PC-3 (cell line): ENCODE results near the gene RAD51. TPM values are rescaled to one million over a fixed set of nuclear protein-coding genes. Genes with fewer than 3 reads are reported as not detected.

Experiments
- ATAC-seq: fragments of 200-7000 bp; cut with Tn5 transposase; 2 replicates; pipeline ENCODE4 v1.9.1; 2020; ENCODE audit warnings: mild to moderate bottlenecking, moderate library complexity
- BruUV-seq: library from RNA; stranded (reverse); fragments of 400-500 nt; replicated peaks from 2 replicates; lab custom pipeline; 2021; lab: Mats Ljungman, UMichigan
- CTCF ChIA-PET: fragments of 300-600 bp; sonication (Branson Sonifier 250); formaldehyde crosslinking; loops from one replicate; lab custom pipeline; 2022; ENCODE audit warnings: antibody characterized with exemption; lab: Charles Lee
- POLR2A ChIA-PET: fragments of 300-600 bp; sonication (Branson Sonifier 250); formaldehyde crosslinking; loops from one replicate; lab custom pipeline; 2022; ENCODE audit warnings: antibody characterized with exemption; ENCODE audit not compliant: unreplicated experiment; lab: Charles Lee
- DNase-seq: peaks from one replicate; pipeline ENCODE4 v3.0.0-alpha.2; 2015
- H2AFZ ChIP-seq: fragments of 300-600 bp; sonication (generic); 2 replicates; pipeline ENCODE4 v1.6.0; 2016; ENCODE audit warnings: antibody characterized with exemption, low read length
- H3F3A ChIP-seq: fragments of 300-600 bp; sonication (generic); one replicate; pipeline ENCODE4 v1.6.0; 2017; ENCODE audit warnings: antibody characterized with exemption, low read length, control low read depth, mild to moderate bottlenecking; ENCODE audit not compliant: unreplicated experiment
- H3K27ac ChIP-seq: fragments of 300-600 bp; sonication (generic); 2 replicates; pipeline ENCODE4 v1.5.1; 2016; ENCODE audit warnings: mild to moderate bottlenecking, low read length
- H3K27me3 ChIP-seq: fragments of 300-600 bp; sonication (generic); 2 replicates; pipeline ENCODE4 v1.6.1; 2016; ENCODE audit warnings: low read length, mixed read lengths
- H3K36me3 ChIP-seq: fragments of 300-600 bp; sonication (generic); 2 replicates; pipeline ENCODE4 v1.6.1; 2016; ENCODE audit warnings: low read depth, mixed run types, low read length, mixed read lengths
- H3K4me1 ChIP-seq: fragments of 300-600 bp; sonication (generic); 2 replicates; pipeline ENCODE4 v1.5.1; 2016; ENCODE audit warnings: low read length; ENCODE audit not compliant: insufficient read depth
- H3K4me2 ChIP-seq: fragments of 300-600 bp; sonication (generic); 2 replicates; pipeline ENCODE4 v1.6.0; 2016; ENCODE audit warnings: low read length
- H3K4me3 ChIP-seq: fragments of 300-600 bp; sonication (generic); 2 replicates; pipeline ENCODE4 v1.5.1; 2016; ENCODE audit warnings: mild to moderate bottlenecking, low read length, mixed read lengths
- H3K79me2 ChIP-seq: fragments of 300-600 bp; sonication (generic); 2 replicates; pipeline ENCODE4 v1.6.1; 2017; ENCODE audit warnings: low read length, mixed read lengths
- H3K9ac ChIP-seq: fragments of 300-600 bp; sonication (generic); 2 replicates; pipeline ENCODE4 v1.6.0; 2016; ENCODE audit warnings: mild to moderate bottlenecking, low read length
- H3K9me2 ChIP-seq: fragments of 300-600 bp; sonication (generic); replicated peaks from 2 replicates; pipeline ENCODE4 v1.6.1; 2016; ENCODE audit warnings: mixed run types, low read length, mixed read lengths
- H3K9me3 ChIP-seq: fragments of 300-600 bp; sonication (generic); 2 replicates; pipeline ENCODE4 v1.6.1; 2016; ENCODE audit warnings: low read length, mixed read lengths
- H4K20me1 ChIP-seq: fragments of 300-600 bp; sonication (generic); 2 replicates; pipeline ENCODE4 v1.6.1; 2016; ENCODE audit warnings: low read length, mixed read lengths
- CTCF ChIP-seq: fragments of 300-600 bp; sonication (generic); conservative IDR thresholded peaks from 2 replicates; pipeline ENCODE4 v1.5.1; 2017; ENCODE audit warnings: antibody characterized with exemption, low read depth, mild to moderate bottlenecking, low read length
- EZH2 ChIP-seq: fragments of 300-600 bp; sonication (generic); IDR thresholded peaks from one replicate; pipeline ENCODE4 v1.6.1; 2017; ENCODE audit warnings: antibody characterized with exemption, mild to moderate bottlenecking, low read length; ENCODE audit not compliant: unreplicated experiment
- EZH2phosphoT487 ChIP-seq: fragments of 300-600 bp; sonication (generic); IDR thresholded peaks from 2 replicates; pipeline ENCODE4 v1.6.1; 2018; ENCODE audit warnings: mild to moderate bottlenecking, antibody characterized with exemption, low read length, borderline replicate concordance
- intact Hi-C: fragments of 100-400 bp; cut with micrococcal nuclease; formaldehyde crosslinking; loops from 2 replicates; pipeline ENCODE4 v1.9.0; 2023
- total RNA-seq: library from RNA; depleted of rRNA; stranded (reverse); fragments of >200 nt; gene quantifications from 2 replicates; pipeline ENCODE4 v1.2.3, GENCODE V29; 2014

RAD51 gene
- total RNA-seq, 1 experiment from 2014 or later: 21.9 TPM

GRCh38 chr15:40721701-40722100 lies 26.7 kb downstream of the RAD51 start:
- POLR2A ChIA-PET: interaction anchor here (0.5 kb wide), 1 partner anchor 112 kb away, joined by 7 read pairs; no protein-coding TSS in a partner anchor
- peaks cover 16% of the 10 kb centered on the region for H3K36me3 ChIP-seq
- no peaks in the 10 kb centered on the region for H3K79me2 ChIP-seq
- no peaks in the 10 kb centered on the region for H3K9me3 ChIP-seq
- TF ChIP-seq CTCF: no peak
- TF ChIP-seq EZH2: no peak
- no peak for TF ChIP-seq EZH2phosphoT487
- H3K9ac ChIP-seq: no peak overlapping the region
- no peak overlapping the region for H3K27ac ChIP-seq
- no peaks in the 10 kb centered on the region for H4K20me1 ChIP-seq
- H3K9me2 ChIP-seq: no peaks in the 10 kb centered on the region
- no peaks in the 10 kb centered on the region for H3K4me1 ChIP-seq
- CTCF ChIA-PET: interaction anchor here (0.6 kb wide), 1 partner anchor 57 kb away, joined by 3 read pairs; no protein-coding TSS in a partner anchor
- H2AFZ ChIP-seq: no peak overlapping the region
- intact Hi-C loops: no loop called here
- no TSS peak for BruUV-seq
- H3F3A ChIP-seq: no peaks in the 10 kb centered on the region
- no peak overlapping the region for H3K4me3 ChIP-seq
- DNase-seq (no peak), ATAC-seq (no peak)
- H3K27me3 ChIP-seq: no peaks in the 10 kb centered on the region
- H3K4me2 ChIP-seq: no peak overlapping the region

DNA sequence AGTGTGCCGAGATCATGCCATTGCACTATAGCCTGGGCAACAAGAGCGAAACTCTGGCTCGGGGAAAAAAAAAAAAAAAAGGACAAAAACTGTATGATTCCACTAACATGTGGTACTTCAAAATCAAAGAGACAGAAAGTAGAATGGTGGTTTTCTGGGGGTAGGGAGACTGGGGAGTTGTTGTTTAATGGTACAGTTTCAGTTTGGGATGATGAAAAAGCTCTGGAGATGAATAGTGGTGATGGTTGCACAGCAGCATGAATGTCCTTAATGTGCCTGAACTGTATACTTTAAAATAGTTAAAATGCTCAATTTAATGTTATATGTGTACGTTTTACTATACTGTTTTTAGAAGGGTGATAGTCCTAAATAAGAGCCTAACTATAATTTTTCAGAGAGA lies 27.4 kb downstream of the RAD51 start:
- POLR2A ChIA-PET: interaction anchor here (0.6 kb wide), 1 partner anchor 151 kb away, joined by 6 read pairs; no protein-coding TSS in a partner anchor
- Histone ChIP-seq H3K79me2 (no peaks in the 10 kb centered on the region), H3F3A (no peaks in the 10 kb centered on the region), H4K20me1 (no peaks in the 10 kb centered on the region), H3K9me2 (no peaks in the 10 kb centered on the region), H3K27me3 (no peaks in the 10 kb centered on the region), H3K9ac (no peak overlapping the region), H3K27ac (no peak overlapping the region), H3K4me3 (no peak overlapping the region), H3K36me3 (peaks cover 13% of the 10 kb centered on the region), H3K9me3 (no peaks in the 10 kb centered on the region), H3K4me1 (no peaks in the 10 kb centered on the region), H2AFZ (no peak overlapping the region), H3K4me2 (no peak overlapping the region)
- intact Hi-C loops: no loop called here
- ATAC-seq (no peak), DNase-seq (no peak)
- no TSS peak for BruUV-seq
- CTCF ChIA-PET: no interaction called here
- no peak for TF ChIP-seq CTCF
- TF ChIP-seq EZH2: no peak
- TF ChIP-seq EZH2phosphoT487: no peak

- H3K27me3 ChIP-seq: no peaks in the 10 kb centered on the region
- TF ChIP-seq CTCF: no peak
- no peak for TF ChIP-seq EZH2phosphoT487
- TF ChIP-seq EZH2: no peak
- CTCF ChIA-PET: interaction anchor here (0.7 kb wide), 1 partner anchor 171 kb away, joined by 3 read pairs; no protein-coding TSS in a partner anchor
- no peak overlapping the region for H3K27ac ChIP-seq
- H3K9me3 ChIP-seq: no peaks in the 10 kb centered on the region
- H3K9ac ChIP-seq: no peak overlapping the region
- no peak overlapping the region for H3K4me2 ChIP-seq
- BruUV-seq: no TSS peak
- DNase-seq: no peak
- intact Hi-C loops: no loop called here
- H3K4me1 ChIP-seq: no peaks in the 10 kb centered on the region
- POLR2A ChIA-PET: interaction anchor here (0.7 kb wide), 1 partner anchor 154 kb away, joined by 5 read pairs; no protein-coding TSS in a partner anchor
- no peak overlapping the region for H2AFZ ChIP-seq
- ATAC-seq: peak; percentile 62
- no peaks in the 10 kb centered on the region for H3F3A ChIP-seq
- H3K79me2 ChIP-seq: no peaks in the 10 kb centered on the region
- H3K4me3 ChIP-seq: no peak overlapping the region
- H4K20me1 ChIP-seq: no peaks in the 10 kb centered on the region
- H3K9me2 ChIP-seq: no peaks in the 10 kb centered on the region
- peaks cover 8% of the 10 kb centered on the region; the same call in 1 of the 2 replicates for H3K36me3 ChIP-seq
Observed at GRCh38 chr15:40722934-40723333, 28.0 kb downstream of the RAD51 start.
